Esophagus squamous epithelium (tissue), 4 donors: ENCODE data around the gene SLC22A3.

ENCODE experiments used
- POLR2A ChIP-seq, 4 donors: fragments of 450-650 bp; IDR thresholded peaks; one replicate each; pipeline ENCODE4 v1.6.1; 2017; ENCODE audit warnings: antibody characterized with exemption in 4 of 4, mild to moderate bottlenecking in 4 of 4, moderate library complexity in 3 of 4
- TF ChIP-seq, protein P1 (sequence below), 6 experiments: fragments of 450-650 bp in 4 of 6; fragments of 200-600 bp in 2 of 6; sonication (generic) in 2 of 6; IDR thresholded peaks; one replicate each; pipeline ENCODE4 v1.5.1; 2016 to 2019; ENCODE audit warnings: antibody characterized with exemption in 6 of 6, mild to moderate bottlenecking in 4 of 6, moderate library complexity in 4 of 6

GRCh38 chr6:160494576-160494975 lies 146.4 kb downstream of the SLC22A3 start:
- TF ChIP-seq, protein P1, sequence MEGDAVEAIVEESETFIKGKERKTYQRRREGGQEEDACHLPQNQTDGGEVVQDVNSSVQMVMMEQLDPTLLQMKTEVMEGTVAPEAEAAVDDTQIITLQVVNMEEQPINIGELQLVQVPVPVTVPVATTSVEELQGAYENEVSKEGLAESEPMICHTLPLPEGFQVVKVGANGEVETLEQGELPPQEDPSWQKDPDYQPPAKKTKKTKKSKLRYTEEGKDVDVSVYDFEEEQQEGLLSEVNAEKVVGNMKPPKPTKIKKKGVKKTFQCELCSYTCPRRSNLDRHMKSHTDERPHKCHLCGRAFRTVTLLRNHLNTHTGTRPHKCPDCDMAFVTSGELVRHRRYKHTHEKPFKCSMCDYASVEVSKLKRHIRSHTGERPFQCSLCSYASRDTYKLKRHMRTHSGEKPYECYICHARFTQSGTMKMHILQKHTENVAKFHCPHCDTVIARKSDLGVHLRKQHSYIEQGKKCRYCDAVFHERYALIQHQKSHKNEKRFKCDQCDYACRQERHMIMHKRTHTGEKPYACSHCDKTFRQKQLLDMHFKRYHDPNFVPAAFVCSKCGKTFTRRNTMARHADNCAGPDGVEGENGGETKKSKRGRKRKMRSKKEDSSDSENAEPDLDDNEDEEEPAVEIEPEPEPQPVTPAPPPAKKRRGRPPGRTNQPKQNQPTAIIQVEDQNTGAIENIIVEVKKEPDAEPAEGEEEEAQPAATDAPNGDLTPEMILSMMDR (IDR thresholded peaks at IDR 0.05), result no peak
- no peak for TF ChIP-seq POLR2A (IDR thresholded peaks at IDR 0.05)
